UCSD-AML1 (cell line): Measurements from ENCODE around the gene LRRC45.

Experiments
- DNase-seq: peaks from one replicate; lab custom pipeline; 2025; ENCODE audit not compliant: unreplicated experiment; lab: John Stamatoyannopoulos, UW

LRRC45 gene

DNA sequence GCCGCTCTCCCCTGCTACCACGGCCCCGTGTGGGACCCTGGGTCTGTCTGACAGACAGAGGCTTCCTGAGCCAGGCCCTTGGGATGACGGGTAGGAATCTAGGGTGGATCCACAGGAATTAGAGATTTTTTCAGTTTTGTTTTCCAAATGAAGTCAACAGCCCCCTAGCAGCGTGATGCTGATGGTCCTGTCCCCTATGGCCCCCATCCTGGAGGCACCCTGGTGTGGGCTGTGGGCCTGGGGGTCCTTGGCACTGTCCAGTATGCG is 15.9 kb upstream of the LRRC45 start:
- no peak for DNase-seq

DNA sequence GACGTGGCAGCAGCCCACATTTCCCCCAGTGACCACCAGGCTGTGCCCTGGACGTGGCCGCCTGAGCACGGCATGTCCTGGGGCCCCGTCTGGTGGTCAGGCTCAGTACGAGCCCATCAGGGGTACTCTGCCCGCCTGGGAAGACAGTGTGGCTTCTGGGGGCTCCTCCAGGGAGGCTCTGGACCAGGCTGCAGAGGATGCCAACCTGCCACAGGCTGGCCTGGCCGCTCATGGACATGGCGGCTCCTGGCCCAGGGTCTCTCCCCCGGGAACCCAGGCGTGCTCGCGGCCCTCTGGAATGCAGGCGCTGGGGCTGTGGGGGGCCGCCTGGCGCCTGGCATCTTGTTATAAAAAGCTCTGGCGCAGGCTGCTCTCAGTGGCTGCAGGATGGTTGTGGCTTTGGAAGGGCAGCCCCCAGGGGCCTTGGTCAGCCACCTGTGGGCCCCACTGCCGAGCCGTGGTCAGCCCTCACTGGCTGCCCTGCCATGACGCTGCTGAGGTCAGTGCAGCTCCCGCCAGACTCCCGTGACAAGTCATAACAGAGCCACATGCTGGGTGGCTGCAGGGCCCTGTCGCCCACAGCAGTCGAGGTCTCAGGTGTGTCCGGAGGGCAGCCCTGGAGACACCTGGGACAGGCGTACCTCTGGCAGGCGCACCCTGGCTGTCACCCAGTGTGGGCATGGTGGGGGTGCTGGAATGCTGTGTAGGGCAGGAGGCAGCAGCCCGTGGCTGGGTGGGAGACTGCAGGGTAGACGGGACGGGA is 15.4 kb upstream of the LRRC45 start:
- no peak for DNase-seq

GRCh38 chr17:82008258-82008940 is 14.7 kb upstream of the LRRC45 start:
- no peak for DNase-seq

DNA sequence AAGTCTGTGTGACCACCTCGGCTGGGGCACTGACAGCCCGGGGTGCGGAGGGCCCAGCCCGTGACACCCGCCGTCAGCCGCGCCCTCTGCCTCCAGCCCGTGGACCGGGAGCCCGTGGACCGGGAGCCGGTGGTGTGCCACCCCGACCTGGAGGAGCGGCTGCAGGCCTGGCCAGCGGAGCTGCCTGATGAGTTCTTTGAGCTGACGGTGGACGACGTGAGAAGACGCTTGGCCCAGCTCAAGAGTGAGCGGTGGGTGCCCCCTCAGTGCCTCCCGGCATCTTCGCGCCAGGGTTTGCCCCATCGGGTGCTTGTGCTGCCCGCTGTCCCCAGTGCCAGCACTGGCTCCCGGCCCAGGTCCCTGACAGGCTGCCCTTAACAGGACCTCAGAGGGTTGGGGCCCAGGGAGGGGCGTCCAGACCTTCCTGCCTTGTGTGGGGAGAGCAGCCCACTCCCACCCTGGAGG is 14.1 kb upstream of the LRRC45 start:
- no peak for DNase-seq

GRCh38 chr17:82009413-82009812 is 13.7 kb upstream of the LRRC45 start:
- no peak for DNase-seq

- DNase-seq = no peak
Measured at GRCh38 chr17:82010575-82011525, 12.3 kb upstream of the LRRC45 start.

- no peak for DNase-seq
Measured at GRCh38 chr17:82011617-82012187, 11.4 kb upstream of the LRRC45 start.

DNA sequence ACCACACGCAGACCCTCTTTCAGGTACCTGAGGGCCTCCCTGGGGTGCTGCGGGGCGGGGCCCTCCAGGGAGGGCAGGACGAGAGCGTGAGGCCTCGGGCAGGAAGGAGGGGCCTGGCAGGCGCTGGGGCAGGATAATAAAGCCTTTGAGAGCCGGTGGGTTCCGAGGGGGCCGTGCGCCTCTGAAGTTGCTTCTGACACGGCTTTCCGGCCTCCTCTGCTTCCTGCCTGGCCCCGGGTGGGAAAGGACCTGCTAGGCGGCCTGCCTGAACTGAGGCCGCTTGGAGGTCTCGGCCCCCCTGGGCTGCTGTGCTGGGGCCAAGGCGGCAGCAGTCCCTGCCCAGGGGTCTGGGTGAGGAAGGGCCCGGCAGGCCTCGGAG is 10.9 kb upstream of the LRRC45 start:
- DNase-seq = no peak

GRCh38 chr17:82012640-82013295 is 10.3 kb upstream of the LRRC45 start:
- DNase-seq = no peak

DNA sequence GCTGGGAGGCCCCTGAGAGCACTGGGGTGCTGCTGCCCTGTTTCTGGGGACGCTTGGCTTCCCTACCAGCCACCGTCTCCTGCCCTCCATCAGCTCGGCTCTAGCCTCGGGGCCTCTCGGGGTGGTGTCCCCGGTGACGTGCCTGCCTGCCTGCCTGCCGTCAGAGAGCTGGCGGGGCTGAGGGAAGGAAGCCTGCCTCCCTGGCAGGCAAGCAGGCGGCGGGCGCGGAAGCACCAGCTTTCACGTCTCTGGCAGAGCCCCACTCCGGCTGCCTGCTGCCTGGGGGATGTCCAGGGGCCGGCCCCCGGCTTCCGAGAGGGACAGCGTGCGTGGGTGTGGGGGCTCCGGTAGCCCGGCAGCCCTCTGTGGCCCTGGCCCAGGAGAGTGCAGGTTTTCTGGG is 9.8 kb upstream of the LRRC45 start:
- DNase-seq = no peak

GRCh38 chr17:82013772-82014321 is 9.3 kb upstream of the LRRC45 start:
- no peak for DNase-seq

- DNase-seq = no peak
Measured at GRCh38 chr17:82014432-82014831, 8.7 kb upstream of the LRRC45 start.

DNA sequence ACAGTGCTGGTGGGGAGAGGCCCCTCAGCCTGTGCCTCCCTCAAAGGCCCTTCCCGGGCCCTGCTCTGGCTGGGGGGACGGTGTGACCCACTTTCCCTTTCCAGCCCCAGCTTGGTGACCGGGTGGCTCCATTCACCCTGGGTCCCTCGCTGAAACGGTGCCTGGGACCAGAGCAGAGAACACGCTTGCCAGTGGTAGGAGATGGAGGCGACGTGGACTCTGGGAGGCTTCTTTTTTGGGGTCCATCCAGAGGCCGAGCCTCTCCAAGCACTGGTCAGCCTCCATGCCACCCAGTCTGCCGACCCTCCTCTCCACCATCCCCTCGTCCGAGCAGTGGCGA is 8.2 kb upstream of the LRRC45 start:
- no peak for DNase-seq

DNA sequence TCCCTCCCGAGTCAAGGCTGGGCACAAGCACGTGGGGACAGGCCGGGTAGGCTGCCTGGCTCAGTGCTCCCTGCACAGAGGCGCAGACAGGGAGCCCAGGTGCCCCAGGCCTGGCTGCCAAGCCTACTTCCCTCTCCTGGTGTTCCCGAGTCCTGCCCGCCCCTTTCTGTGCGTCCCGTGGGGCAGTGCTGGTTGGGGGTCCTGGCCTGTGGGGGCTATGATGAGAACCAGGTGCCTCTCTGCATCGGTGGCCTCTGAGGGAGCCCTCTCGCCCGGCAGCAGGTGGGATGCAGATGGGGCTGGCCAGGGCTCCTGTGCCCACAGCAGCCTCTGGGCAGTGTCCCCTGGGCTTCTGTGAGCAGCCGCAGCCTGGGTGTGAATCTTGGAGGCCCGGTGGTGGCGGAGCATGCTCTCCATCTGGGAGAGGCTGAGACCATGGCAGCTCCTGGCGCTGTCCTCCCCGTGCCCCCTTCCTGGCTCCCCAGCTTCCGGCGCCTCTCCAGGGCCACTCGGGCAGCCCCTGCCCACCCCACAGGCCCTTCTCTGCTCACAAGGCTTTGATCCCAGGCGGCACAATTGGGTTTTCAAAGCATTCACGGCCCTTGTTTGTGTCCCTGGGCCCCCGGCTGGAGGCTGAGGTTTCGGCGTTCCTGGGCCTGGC is 7.7 kb upstream of the LRRC45 start:
- DNase-seq = no peak

DNA sequence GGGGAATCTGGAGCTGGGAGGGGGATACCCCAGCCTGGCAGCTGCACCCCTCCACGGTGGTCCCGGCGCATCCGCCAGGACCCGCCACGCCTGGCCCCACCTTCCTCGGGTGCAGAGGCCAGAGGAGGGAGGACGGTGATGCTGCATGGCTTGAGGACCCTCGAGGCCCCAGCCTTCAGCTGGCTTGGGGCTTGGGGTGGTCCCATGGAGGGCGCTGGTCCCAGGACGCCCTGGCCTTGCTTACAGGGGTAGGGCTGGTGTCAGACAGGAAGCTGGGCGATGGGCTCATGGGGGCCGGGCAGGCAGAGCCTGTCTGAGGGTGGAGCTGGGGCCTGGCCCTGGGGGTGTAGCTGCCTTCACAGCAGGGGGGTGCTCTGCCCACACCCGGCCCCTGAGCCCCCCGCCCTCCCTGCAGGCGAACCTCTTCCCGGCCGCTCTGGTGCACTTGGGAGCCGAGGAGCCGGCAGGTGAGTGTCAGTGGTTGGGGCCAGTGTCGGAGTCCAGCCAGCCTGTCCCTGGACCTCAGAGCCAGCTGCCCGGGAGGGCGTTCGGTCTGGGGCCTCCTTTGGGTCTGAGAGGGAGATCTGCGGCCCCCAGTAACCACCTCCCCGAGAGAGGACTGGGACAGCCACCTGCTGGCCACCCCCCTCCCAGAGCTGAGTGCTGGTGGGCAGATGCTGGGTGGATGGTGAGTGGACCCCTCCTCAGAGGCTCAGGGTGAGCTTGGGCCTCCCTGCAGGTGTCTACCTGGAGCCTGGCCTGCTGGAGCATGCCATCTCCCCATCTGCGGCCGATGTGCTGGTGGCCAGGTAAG is 6.8 kb upstream of the LRRC45 start:
- no peak for DNase-seq

- no peak for DNase-seq
Measured at GRCh38 chr17:82016875-82017459, 6.1 kb upstream of the LRRC45 start.

DNA sequence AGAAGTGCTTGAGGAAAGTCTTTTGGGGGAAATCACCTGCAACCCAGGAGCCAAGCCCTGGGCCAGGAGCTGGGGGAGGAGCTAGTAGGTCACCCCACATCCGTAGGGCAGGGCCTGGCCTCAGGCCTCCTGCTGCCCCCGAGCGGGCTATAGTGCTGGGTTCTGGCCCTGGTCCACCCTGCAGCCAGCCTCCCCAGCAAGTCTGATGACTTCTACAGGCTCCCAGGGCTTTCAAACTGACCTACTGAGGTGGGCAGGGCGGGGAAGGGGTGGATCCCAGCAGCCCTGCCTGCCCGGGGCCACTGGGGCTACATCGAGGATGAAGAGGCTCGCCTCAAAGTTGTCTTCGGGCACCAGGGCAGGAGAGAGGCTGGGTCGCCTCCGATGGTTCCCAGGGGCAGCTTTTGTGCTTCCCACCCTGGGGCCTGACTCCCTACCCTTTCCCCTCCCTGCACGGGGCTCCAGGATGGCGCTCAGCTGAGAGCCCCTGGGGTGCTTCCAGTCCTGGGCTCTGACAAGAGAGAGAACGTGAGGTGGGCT is 5.4 kb upstream of the LRRC45 start:
- DNase-seq = no peak

- no peak for DNase-seq
Measured at GRCh38 chr17:82018152-82018988, 4.7 kb upstream of the LRRC45 start.
